Diencephalon (tissue), 1 donor: ENCODE results near the gene NPEPPS. TPM values are rescaled to one million over a fixed set of nuclear protein-coding genes. Genes with fewer than 3 reads are reported as not detected.

Source experiments
- small RNA-seq: library from RNA; depleted of rRNA; stranded (forward); fragments of <200 nt; gene quantifications from one replicate; pipeline ENCODE3, GENCODE V24; 2014
- total RNA-seq: library from RNA; depleted of rRNA; stranded (reverse); fragments of >200 nt; gene quantifications from one replicate; pipeline ENCODE4 v1.2.3, GENCODE V29; 2014

The NPEPPS gene
- 191 TPM for total RNA-seq

GRCh38 chr17:47530557-47531232, at the start of gene NPEPPS:
Gene NPEPPS (plus strand): TSS chr17:47531108. CDS start chr17:47531301, 193 bp downstream.

GRCh38 chr17:47649153-47649971, 118.5 kb downstream of the NPEPPS start, which contains the start of gene KPNB1:
Gene KPNB1 (plus strand): TSS chr17:47649919. CDS start chr17:47650245, 326 bp downstream.

Small RNA genes within 50 kb of the gene (small RNA-seq; reads per million reads assigned to genes)
- not detected for gene RF00019

Other genes with a start within 250 kb of the NPEPPS start
- gene EFCAB13, start 207.2 kb upstream of the NPEPPS start, total RNA-seq, result 7.4 TPM
- gene KPNB1, start 118.8 kb downstream of the NPEPPS start, total RNA-seq, result 159 TPM
- gene TBKBP1, start 163.1 kb downstream of the NPEPPS start, total RNA-seq, result 15.2 TPM
- 0.23 TPM for gene TBX21, start 202.1 kb downstream of the NPEPPS start, total RNA-seq